Neural cell (in vitro differentiated cells): ENCODE measurements around the gene HOXA10. TPM values are rescaled to one million over a fixed set of nuclear protein-coding genes. Genes with fewer than 3 reads are reported as not detected.

Experiments
- H2AFZ ChIP-seq: fragments of 200-600, 300-800 bp; sonication (generic), shearing (Covaris generic); 2 replicates; pipeline ENCODE4 v1.6.0; 2014; ENCODE audit warnings: low read depth, mild to moderate bottlenecking, antibody characterized with exemption, low read length, moderate library complexity
- H3F3A ChIP-seq: fragments of 200-600 bp; shearing (Covaris generic); 2 replicates; pipeline ENCODE4 v1.6.1; 2016; ENCODE audit warnings: mild to moderate bottlenecking, moderate library complexity, mixed read lengths, antibody characterized with exemption, low read length; ENCODE audit not compliant: insufficient read depth, poor library complexity, severe bottlenecking
- H3K27ac ChIP-seq: fragments of 200-600, 300-800 bp; sonication (generic), shearing (Covaris generic); 2 replicates; pipeline ENCODE4 v1.5.1; 2014; ENCODE audit warnings: mild to moderate bottlenecking, low read length, moderate library complexity
- H3K27me3 ChIP-seq: fragments of 300-800, 200-600 bp; sonication (generic), shearing (Covaris generic); 2 replicates; pipeline ENCODE4 v1.6.0; 2014; ENCODE audit warnings: mild to moderate bottlenecking, low read depth, low read length, moderate library complexity; ENCODE audit not compliant: insufficient read depth
- H3K36me3 ChIP-seq: fragments of 300-800, 200-600 bp; sonication (generic), shearing (Covaris generic); 2 replicates; pipeline ENCODE4 v1.5.1; 2014; ENCODE audit warnings: mild to moderate bottlenecking, antibody characterized with exemption, low read length, moderate library complexity; ENCODE audit not compliant: insufficient read depth
- H3K4me2 ChIP-seq: fragments of 300-800, 200-600 bp; sonication (generic), shearing (Covaris generic); 2 replicates; pipeline ENCODE4 v1.6.0; 2014; ENCODE audit warnings: mild to moderate bottlenecking, low read length
- H3K4me3 ChIP-seq: fragments of 300-800, 200-600 bp; sonication (generic), shearing (Covaris generic); 2 replicates; pipeline ENCODE4 v1.5.1; 2014; ENCODE audit warnings: mild to moderate bottlenecking, low read length, moderate library complexity
- H3K79me2 ChIP-seq: fragments of 200-600 bp; shearing (Covaris generic); replicated peaks from 2 replicates; pipeline ENCODE4 v1.6.0; 2014; ENCODE audit warnings: mild to moderate bottlenecking, low read length, moderate library complexity; ENCODE audit not compliant: insufficient read depth
- H3K9ac ChIP-seq: fragments of 300-800, 200-600 bp; sonication (generic), shearing (Covaris generic); 2 replicates; pipeline ENCODE4 v1.6.1; 2016; ENCODE audit warnings: mild to moderate bottlenecking, low read length, mixed read lengths
- H3K9me2 ChIP-seq: fragments of 200-600 bp; shearing (Covaris generic); 2 replicates; pipeline ENCODE4 v1.6.1; 2016; ENCODE audit warnings: mild to moderate bottlenecking, low read length, mixed read lengths; ENCODE audit not compliant: insufficient read depth
- H3K9me3 ChIP-seq: fragments of 200-600, 300-800 bp; sonication (generic), shearing (Covaris generic); 2 replicates; pipeline ENCODE4 v1.6.1; 2016; ENCODE audit warnings: mild to moderate bottlenecking, mixed run types, low read length, moderate library complexity, mixed read lengths
- H4K20me1 ChIP-seq: fragments of 200-600 bp; shearing (Covaris generic); 2 replicates; pipeline ENCODE4 v1.6.1; 2016; ENCODE audit warnings: mild to moderate bottlenecking, mixed run types; ENCODE audit not compliant: insufficient read depth
- CTCF ChIP-seq: fragments of 450-650 bp; IDR thresholded peaks from 2 replicates; pipeline ENCODE4 v1.5.1; 2014; ENCODE audit warnings: antibody characterized with exemption, mild to moderate bottlenecking, moderate library complexity; ENCODE audit not compliant: poor library complexity, severe bottlenecking
- EP300 ChIP-seq: fragments of 450-650 bp; conservative IDR thresholded peaks from 2 replicates; pipeline ENCODE4 v1.6.1; 2014; ENCODE audit warnings: antibody characterized with exemption, mild to moderate bottlenecking, moderate library complexity; ENCODE audit not compliant: poor library complexity, severe bottlenecking
- EZH2 ChIP-seq: fragments of 200-600, 300-800 bp; shearing (Covaris generic), sonication (generic); IDR thresholded peaks from 2 replicates; pipeline ENCODE4 v1.6.1; 2014; ENCODE audit warnings: antibody characterized with exemption, low read length, borderline replicate concordance, mild to moderate bottlenecking; ENCODE audit not compliant: insufficient read depth, poor library complexity, severe bottlenecking
- MXI1 ChIP-seq: fragments of 450-650 bp; conservative IDR thresholded peaks from 2 replicates; pipeline ENCODE4 v1.6.1; 2014; ENCODE audit warnings: antibody characterized with exemption, mild to moderate bottlenecking; ENCODE audit not compliant: poor library complexity, severe bottlenecking
- POLR2AphosphoS5 ChIP-seq: IDR thresholded peaks from 2 replicates; pipeline ENCODE4 v1.6.1; 2012
- RAD21 ChIP-seq: fragments of 450-650 bp; conservative IDR thresholded peaks from 2 replicates; pipeline ENCODE4 v1.6.1; 2014; ENCODE audit warnings: antibody characterized with exemption, mild to moderate bottlenecking, moderate library complexity
- SMC3 ChIP-seq: fragments of 450-650 bp; conservative IDR thresholded peaks from 2 replicates; pipeline ENCODE4 v1.6.1; 2014; ENCODE audit warnings: antibody characterized with exemption, mild to moderate bottlenecking, moderate library complexity; ENCODE audit not compliant: poor library complexity
- TAF1 ChIP-seq: IDR thresholded peaks from 2 replicates; pipeline ENCODE4 v1.6.1; 2012; ENCODE audit warnings: low read depth
- polyA plus RNA-seq: library from polyadenylated mRNA; depleted of rRNA; stranded (reverse); fragments of >200 nt; gene quantifications from 2 replicates; pipeline ENCODE4 v1.2.3, GENCODE V29; 2014
- TF ChIP-seq, protein P1 (sequence below): IDR thresholded peaks from 2 replicates; pipeline ENCODE4 v1.6.1; 2012; ENCODE audit warnings: borderline replicate concordance

The HOXA10 gene
- polyA plus RNA-seq, 1 donor from 2014 or later, result not detected

GRCh38 chr7:27179030-27179429 is 4.9 kb upstream of the HOXA10 start:
- no peak for TF ChIP-seq MXI1
- TF ChIP-seq SMC3, result no peak
- no peak for TF ChIP-seq POLR2AphosphoS5
- TF ChIP-seq, protein P1, sequence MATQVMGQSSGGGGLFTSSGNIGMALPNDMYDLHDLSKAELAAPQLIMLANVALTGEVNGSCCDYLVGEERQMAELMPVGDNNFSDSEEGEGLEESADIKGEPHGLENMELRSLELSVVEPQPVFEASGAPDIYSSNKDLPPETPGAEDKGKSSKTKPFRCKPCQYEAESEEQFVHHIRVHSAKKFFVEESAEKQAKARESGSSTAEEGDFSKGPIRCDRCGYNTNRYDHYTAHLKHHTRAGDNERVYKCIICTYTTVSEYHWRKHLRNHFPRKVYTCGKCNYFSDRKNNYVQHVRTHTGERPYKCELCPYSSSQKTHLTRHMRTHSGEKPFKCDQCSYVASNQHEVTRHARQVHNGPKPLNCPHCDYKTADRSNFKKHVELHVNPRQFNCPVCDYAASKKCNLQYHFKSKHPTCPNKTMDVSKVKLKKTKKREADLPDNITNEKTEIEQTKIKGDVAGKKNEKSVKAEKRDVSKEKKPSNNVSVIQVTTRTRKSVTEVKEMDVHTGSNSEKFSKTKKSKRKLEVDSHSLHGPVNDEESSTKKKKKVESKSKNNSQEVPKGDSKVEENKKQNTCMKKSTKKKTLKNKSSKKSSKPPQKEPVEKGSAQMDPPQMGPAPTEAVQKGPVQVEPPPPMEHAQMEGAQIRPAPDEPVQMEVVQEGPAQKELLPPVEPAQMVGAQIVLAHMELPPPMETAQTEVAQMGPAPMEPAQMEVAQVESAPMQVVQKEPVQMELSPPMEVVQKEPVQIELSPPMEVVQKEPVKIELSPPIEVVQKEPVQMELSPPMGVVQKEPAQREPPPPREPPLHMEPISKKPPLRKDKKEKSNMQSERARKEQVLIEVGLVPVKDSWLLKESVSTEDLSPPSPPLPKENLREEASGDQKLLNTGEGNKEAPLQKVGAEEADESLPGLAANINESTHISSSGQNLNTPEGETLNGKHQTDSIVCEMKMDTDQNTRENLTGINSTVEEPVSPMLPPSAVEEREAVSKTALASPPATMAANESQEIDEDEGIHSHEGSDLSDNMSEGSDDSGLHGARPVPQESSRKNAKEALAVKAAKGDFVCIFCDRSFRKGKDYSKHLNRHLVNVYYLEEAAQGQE, result no peak
- peak; percentile 70 for TF ChIP-seq EZH2
- no peaks in the 10 kb centered on the region for H3K36me3 ChIP-seq
- no peak overlapping the region for H3K4me2 ChIP-seq
- no peaks in the 10 kb centered on the region for H3K9me2 ChIP-seq
- no peak overlapping the region for H3K9ac ChIP-seq
- H3K79me2 ChIP-seq, result no peaks in the 10 kb centered on the region
- H3F3A ChIP-seq, result no peaks in the 10 kb centered on the region
- no peak overlapping the region for H3K27ac ChIP-seq
- H3K9me3 ChIP-seq, result peaks cover 8% of the 10 kb centered on the region
- no peaks in the 10 kb centered on the region for H4K20me1 ChIP-seq
- no peak overlapping the region for H3K4me3 ChIP-seq
- H3K27me3 ChIP-seq, result peaks cover 100% of the 10 kb centered on the region
- H2AFZ ChIP-seq, result no peak overlapping the region

GRCh38 chr7:27178366-27178765 is 4.2 kb upstream of the HOXA10 start:
- H2AFZ ChIP-seq, result no peak overlapping the region
- TF ChIP-seq EZH2 (no peak), TAF1 (no peak), MXI1 (no peak)
- TF ChIP-seq, protein P1, result no peak
- no peaks in the 10 kb centered on the region for H4K20me1 ChIP-seq
- H3K36me3 ChIP-seq, result no peaks in the 10 kb centered on the region
- no peaks in the 10 kb centered on the region for H3K9me2 ChIP-seq
- H3K9ac ChIP-seq, result no peak overlapping the region
- no peak overlapping the region for H3K4me3 ChIP-seq
- H3K79me2 ChIP-seq, result no peaks in the 10 kb centered on the region
- no peak overlapping the region for H3K27ac ChIP-seq
- H3K4me2 ChIP-seq, result no peak overlapping the region
- H3F3A ChIP-seq, result no peaks in the 10 kb centered on the region
- peaks cover 100% of the 10 kb centered on the region for H3K27me3 ChIP-seq
- peaks cover 8% of the 10 kb centered on the region for H3K9me3 ChIP-seq

DNA sequence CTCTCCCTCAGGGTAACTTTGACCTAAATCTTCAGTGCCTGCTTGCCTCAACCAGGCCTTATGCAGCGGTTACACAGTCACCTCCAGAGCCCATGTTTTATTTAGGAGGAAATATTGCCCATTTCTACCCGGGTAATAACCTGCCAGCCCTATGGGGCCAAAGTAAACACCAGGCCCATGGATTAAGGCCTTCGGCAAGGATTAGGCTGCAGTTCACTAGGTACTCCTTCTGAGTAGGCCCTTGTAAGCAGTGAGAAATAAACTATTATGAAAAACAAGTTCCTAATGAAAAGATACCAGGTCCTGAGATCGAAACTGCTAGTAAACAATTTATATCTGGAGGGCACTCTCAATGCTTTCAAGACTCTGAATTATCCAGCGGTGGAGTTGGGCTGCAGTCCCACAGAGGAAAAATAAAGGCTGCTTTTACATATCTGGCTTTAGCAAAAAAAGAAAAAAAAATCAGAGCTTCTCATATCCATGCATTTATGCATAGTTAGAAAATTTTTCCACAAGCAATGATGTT is 3.7 kb upstream of the HOXA10 start:
- no peaks in the 10 kb centered on the region for H3F3A ChIP-seq
- H3K27me3 ChIP-seq, result peaks cover 100% of the 10 kb centered on the region
- H2AFZ ChIP-seq, result no peak overlapping the region
- no peaks in the 10 kb centered on the region for H3K79me2 ChIP-seq
- H3K9ac ChIP-seq, result no peak overlapping the region
- H3K36me3 ChIP-seq, result no peaks in the 10 kb centered on the region
- H4K20me1 ChIP-seq, result no peaks in the 10 kb centered on the region
- H3K9me3 ChIP-seq, result peaks cover 8% of the 10 kb centered on the region
- no peak overlapping the region for H3K4me3 ChIP-seq
- H3K4me2 ChIP-seq, result no peak overlapping the region
- no peaks in the 10 kb centered on the region for H3K9me2 ChIP-seq
- no peak overlapping the region for H3K27ac ChIP-seq
- TF ChIP-seq MXI1, result no peak
- no peak for TF ChIP-seq POLR2AphosphoS5
- no peak for TF ChIP-seq RAD21
- no peak for TF ChIP-seq CTCF
- no peak for TF ChIP-seq SMC3
- TF ChIP-seq EP300, result no peak
